Heart left ventricle (tissue), 13 donors: ENCODE data around the gene LZTFL1.

Experiments
- CTCF ChIP-seq, 12 donors: fragments of 200-600 bp; sonication (generic) in 4 of 12; IDR thresholded peaks; one replicate each; pipeline versions ENCODE4 v1.5.0 to v1.8.0; 2018 to 2022; ENCODE audit warnings: antibody characterized with exemption in 12 of 12, mild to moderate bottlenecking in 5 of 12
- POLR2A ChIP-seq, 2 donors: fragments of 450-650 bp; IDR thresholded peaks; one replicate each; pipeline ENCODE4 v1.6.1; 2017; ENCODE audit warnings: antibody characterized with exemption in 2 of 2, mild to moderate bottlenecking in 2 of 2, moderate library complexity in 2 of 2
- donor health status: ischemic (EF 13 %, LVEDD 7.1; RV severe dilation, severe dysfunction).
- donor health status: DM: no; HTN: yes; CAD: no.
- donor health status: DM: no; HTN: no; CAD: no.
- donor health status: ischemic (EF 25% LVEDD 6.9; RV normal size, moderate dysfunction).
- donor health status: ischemic (EF 25% LVEDD 5.7; RV mildly dilated, moderate dysfunction).
- donor health status: ischemic (EF 35%, LVEDD 5.7; RV mildly dilated, moderate dysfunction).
- donor health status: nonischemic (EF 11% LVEDD 7.7; RV severe dilation, severe dysfunction).
- donor health status: DM: yes; HTN: yes; CAD: no.
- donor health status: PGD.
- donor health status: ischemic (EF 29% LVEDD 5.4; RV normal size, mild dysfunction).
- donor health status: nonischemic (EF 23%, LVEDD 6.1; RV moderate dilation, normal function).

GRCh38 chr3:45844616-45845015 is 2.7 kb upstream of the LZTFL1 start:
- TF ChIP-seq CTCF (IDR thresholded peaks at IDR 0.05) (no peak), POLR2A (IDR thresholded peaks at IDR 0.05) (no peak)
